HUES6 (cell line): ENCODE measurements around the gene C16orf89.
"Not testable (repeated sequence)": the region's sequence is repeated elsewhere in the genome, so short reads cannot be mapped to it uniquely, and the experiment has no call there.

ENCODE experiments used
- H3K27ac ChIP-seq: 2 replicates; pipeline ENCODE4 v1.7.0; 2013; ENCODE audit warnings: low read depth, mild to moderate bottlenecking, low read length, inconsistent platforms
- H3K27me3 ChIP-seq: 2 replicates; pipeline ENCODE4 v1.6.1; 2013; ENCODE audit warnings: low read length; ENCODE audit not compliant: control insufficient read depth, insufficient read depth
- H3K36me3 ChIP-seq: 2 replicates; pipeline ENCODE4 v1.6.1; 2013; ENCODE audit warnings: low read length; ENCODE audit not compliant: control insufficient read depth, insufficient read depth
- H3K4me1 ChIP-seq: 2 replicates; pipeline ENCODE4 v1.6.1; 2013; ENCODE audit warnings: low read length; ENCODE audit not compliant: control insufficient read depth, insufficient read depth
- H3K4me3 ChIP-seq: 2 replicates; pipeline ENCODE4 v1.5.1; 2013; ENCODE audit warnings: low read depth, low read length
- H3K9ac ChIP-seq: one replicate; pipeline ENCODE4 v1.6.1; 2013; ENCODE audit warnings: mild to moderate bottlenecking, low read length
- H3K9me3 ChIP-seq: 2 replicates; pipeline ENCODE4 v1.6.1; 2013; ENCODE audit warnings: low read depth, low read length; ENCODE audit not compliant: control insufficient read depth, insufficient read depth

The C16orf89 gene

DNA sequence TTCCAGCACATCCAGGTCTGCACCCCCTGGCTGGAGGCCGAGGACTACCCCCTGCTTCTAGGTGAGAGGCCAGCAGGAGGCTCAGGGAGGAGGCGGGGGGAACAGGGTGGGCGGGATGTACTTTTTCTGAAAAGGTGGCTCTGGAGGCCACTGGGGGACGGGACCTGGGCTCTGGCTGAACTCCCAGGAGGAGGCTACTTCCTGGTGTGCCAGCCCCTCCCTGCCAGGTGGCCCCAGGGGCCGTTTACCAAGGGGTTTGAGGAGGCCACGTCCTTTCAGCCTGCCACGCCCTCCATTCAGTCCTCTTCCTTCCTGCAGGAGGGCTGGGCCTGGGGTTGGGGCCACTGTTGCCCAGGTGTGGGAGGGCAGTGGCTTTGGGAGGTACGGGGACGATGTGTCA lies 15.2 kb upstream of the C16orf89 start:
- H3K27ac ChIP-seq, H3K27me3 ChIP-seq, H3K9ac ChIP-seq, H3K9me3 ChIP-seq, H3K4me3 ChIP-seq, H3K4me1 ChIP-seq: not testable (repeated sequence)
- H3K36me3 ChIP-seq: peaks cover 27% of the 10 kb centered on the region

GRCh38 chr16:5080461-5080860 lies 14.7 kb upstream of the C16orf89 start:
- not testable (repeated sequence) for H3K27me3 ChIP-seq, H3K4me3 ChIP-seq, H3K9ac ChIP-seq, H3K9me3 ChIP-seq, H3K4me1 ChIP-seq, H3K27ac ChIP-seq
- peaks cover 30% of the 10 kb centered on the region for H3K36me3 ChIP-seq

GRCh38 chr16:5078626-5079025 lies 12.9 kb upstream of the C16orf89 start:
- Histone ChIP-seq H3K36me3 (peaks cover 34% of the 10 kb centered on the region), H3K4me3 (no peak overlapping the region), H3K27ac (no peak overlapping the region), H3K4me1 (no peaks in the 10 kb centered on the region), H3K9ac (no peak overlapping the region), H3K27me3 (no peaks in the 10 kb centered on the region), H3K9me3 (no peaks in the 10 kb centered on the region)

GRCh38 chr16:5077304-5077703 lies 11.5 kb upstream of the C16orf89 start:
- Histone ChIP-seq H3K36me3 (peaks cover 38% of the 10 kb centered on the region), H3K27me3 (no peaks in the 10 kb centered on the region)

DNA sequence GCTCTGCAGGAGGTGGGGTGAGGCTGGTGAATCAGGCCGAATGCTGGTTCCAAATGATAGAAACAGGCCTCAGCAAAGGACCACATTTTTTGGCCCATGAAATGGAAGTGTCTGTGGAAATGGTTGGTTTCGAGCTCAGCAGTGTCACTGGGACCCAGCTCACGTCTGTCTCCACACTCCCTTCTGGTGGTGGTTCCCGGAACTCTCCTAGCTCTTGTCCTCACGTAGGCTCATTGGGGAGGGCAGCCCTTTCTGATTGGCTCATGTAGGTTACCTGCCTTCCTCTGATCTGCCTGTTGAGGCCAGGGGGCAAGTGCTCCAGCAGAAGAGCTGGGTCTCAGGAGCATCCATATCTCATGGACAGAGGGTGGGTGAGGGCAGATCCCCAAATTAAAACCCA lies 9.9 kb upstream of the C16orf89 start:
- Histone ChIP-seq H3K4me3 (no peak overlapping the region), H3K36me3 (peaks cover 35% of the 10 kb centered on the region)

More at GRCh38 chr16:5077304-5077703, 11.5 kb upstream of the C16orf89 start:
- no peak overlapping the region for H3K27ac ChIP-seq
- H3K9me3 ChIP-seq: no peaks in the 10 kb centered on the region
- H3K4me1 ChIP-seq: peaks cover 6% of the 10 kb centered on the region
- H3K9ac ChIP-seq: no peak overlapping the region
- no peak overlapping the region for H3K4me3 ChIP-seq

GRCh38 chr16:5073771-5074170 lies 8.0 kb upstream of the C16orf89 start:
- not testable (repeated sequence) for H3K9me3 ChIP-seq, H3K4me3 ChIP-seq, H3K27ac ChIP-seq, H3K27me3 ChIP-seq, H3K4me1 ChIP-seq, H3K9ac ChIP-seq
- peaks cover 35% of the 10 kb centered on the region for H3K36me3 ChIP-seq

More for the DNA sequence above, 9.9 kb upstream of the C16orf89 start:
- no peak overlapping the region for H3K9ac ChIP-seq
- no peaks in the 10 kb centered on the region for H3K9me3 ChIP-seq
- H3K4me1 ChIP-seq: peaks cover 9% of the 10 kb centered on the region
- no peaks in the 10 kb centered on the region for H3K27me3 ChIP-seq
- H3K27ac ChIP-seq: no peak overlapping the region

DNA sequence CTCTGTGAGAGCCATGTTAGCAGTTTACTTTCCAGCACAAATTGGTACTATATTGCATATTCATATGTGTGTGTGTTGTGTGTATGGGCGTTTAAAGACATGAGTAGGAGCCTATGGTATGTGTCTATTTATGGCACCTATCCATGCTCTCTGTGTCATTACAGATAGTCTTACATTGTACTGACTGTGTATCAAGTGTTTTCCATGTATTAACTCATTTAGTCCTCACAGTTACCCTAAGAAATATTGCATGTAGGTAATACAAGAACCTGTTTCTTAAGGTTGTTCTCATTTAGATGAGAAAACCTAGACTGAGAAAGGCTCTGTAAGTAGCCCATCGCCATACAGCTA lies 7.5 kb upstream of the C16orf89 start:
- Histone ChIP-seq H3K36me3 (peaks cover 35% of the 10 kb centered on the region), H3K27ac (no peak overlapping the region), H3K4me1 (peaks cover 9% of the 10 kb centered on the region), H3K4me3 (no peak overlapping the region), H3K9ac (no peak overlapping the region), H3K27me3 (no peaks in the 10 kb centered on the region), H3K9me3 (no peaks in the 10 kb centered on the region)

GRCh38 chr16:5072334-5073278 lies 6.8 kb upstream of the C16orf89 start:
- peaks cover 32% of the 10 kb centered on the region for H3K36me3 ChIP-seq
- peak overlapping the region; percentile 92 for H3K4me3 ChIP-seq
- H3K4me1 ChIP-seq: peaks cover 9% of the 10 kb centered on the region
- peak overlapping the region; percentile 90 for H3K9ac ChIP-seq
- H3K27ac ChIP-seq: 0 out of 2 replicates have a peak overlapping the region, but pooled peaks have one; percentile 69
- H3K9me3 ChIP-seq: no peaks in the 10 kb centered on the region
- no peaks in the 10 kb centered on the region for H3K27me3 ChIP-seq

DNA sequence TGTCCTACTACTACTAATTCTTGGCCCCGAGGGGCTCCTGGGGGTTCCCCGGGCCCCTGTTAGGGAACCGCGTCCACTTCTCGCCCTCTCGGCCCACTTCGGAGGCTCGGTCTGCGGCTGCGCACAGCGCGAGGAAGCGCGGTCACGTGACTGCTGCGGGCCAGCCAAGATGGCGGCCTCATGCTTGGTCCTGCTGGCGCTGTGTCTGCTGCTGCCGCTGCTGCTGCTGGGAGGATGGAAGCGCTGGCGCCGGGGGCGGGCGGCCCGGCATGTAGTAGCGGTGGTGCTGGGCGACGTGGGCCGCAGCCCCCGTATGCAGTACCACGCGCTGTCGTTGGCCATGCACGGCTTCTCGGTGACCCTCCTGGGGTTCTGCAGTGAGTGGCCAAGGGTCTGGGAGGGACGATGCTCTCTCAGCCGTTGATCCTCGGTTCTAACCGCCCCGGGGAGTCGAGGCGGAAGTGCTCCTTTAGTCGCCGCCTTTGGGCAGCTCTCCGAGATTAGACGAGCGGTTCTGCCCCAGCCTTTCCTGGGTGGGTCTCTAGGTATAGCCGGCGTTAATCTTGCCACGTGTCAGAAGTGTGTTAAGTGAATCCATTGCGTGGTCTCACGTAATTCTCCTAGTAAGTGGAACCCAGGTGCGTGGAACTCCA lies 6.1 kb upstream of the C16orf89 start, which contains the start of gene ALG1:
Gene ALG1, plus strand, starts transcription at position 163 of the 653 bp plus-strand sequence. Its CDS starts 7 bp downstream, at position 170.
- Histone ChIP-seq H3K4me1 (peaks cover 9% of the 10 kb centered on the region), H3K9me3 (no peaks in the 10 kb centered on the region), H3K4me3 (peak within 1 kb of the TSS; percentile 92), H3K9ac (peak within 1 kb of the TSS; percentile 90), H3K27ac (peak within 1 kb of the TSS; percentile 69; the same call in 1 of the 2 replicates), H3K36me3 (peaks cover 26% of the 10 kb centered on the region), H3K27me3 (no peaks in the 10 kb centered on the region)

DNA sequence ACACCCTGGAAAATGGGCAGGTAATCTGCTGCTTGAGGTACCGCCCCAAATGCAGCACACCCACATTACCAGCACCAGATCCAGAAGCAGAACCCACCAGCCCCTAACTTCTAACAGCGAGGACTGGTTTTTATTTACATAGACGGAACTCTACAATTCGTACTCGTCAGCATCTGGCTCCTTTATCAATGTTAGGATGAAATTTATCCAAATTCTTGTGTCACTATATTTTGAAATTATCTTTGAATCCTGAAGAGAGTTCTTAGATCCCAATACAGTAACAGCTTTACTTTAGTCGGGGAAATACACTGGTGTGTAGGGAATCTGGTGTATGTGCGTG lies 5.6 kb upstream of the C16orf89 start:
- Histone ChIP-seq H3K9ac (no peak overlapping the region), H3K27me3 (no peaks in the 10 kb centered on the region), H3K36me3 (peaks cover 24% of the 10 kb centered on the region), H3K4me3 (peak overlapping the region; percentile 92), H3K4me1 (peaks cover 9% of the 10 kb centered on the region), H3K9me3 (no peaks in the 10 kb centered on the region), H3K27ac (no peak overlapping the region)
